CD4-positive, alpha-beta T cell (primary cell): ENCODE data around the gene MRPL21. TPM values are rescaled to one million over a fixed set of nuclear protein-coding genes. Genes with fewer than 3 reads are reported as not detected.

ENCODE experiments used
- ATAC-seq: fragments of 200-7000 bp; cut with Tn5 transposase; one replicate; pipeline ENCODE4 v1.10.0; 2022; ENCODE audit warnings: mild to moderate bottlenecking; ENCODE audit not compliant: poor library complexity
- CTCF ChIA-PET: fragments of 350-600 bp; sonication (Branson Sonifier 250); formaldehyde crosslinking; loops from one replicate; lab custom pipeline; 2021; ENCODE audit warnings: antibody characterized with exemption, inconsistent platforms; lab: Charles Lee
- POLR2A ChIA-PET: fragments of 350-600 bp; sonication (Branson Sonifier 250); formaldehyde crosslinking; loops from one replicate; lab custom pipeline; 2021; ENCODE audit warnings: antibody characterized with exemption, inconsistent platforms; lab: Charles Lee
- DNase-seq, 14 experiments: peaks; one replicate each; pipeline ENCODE4 v3.0.0-alpha.2; 2013 to 2020; ENCODE audit warnings: mixed read lengths in 2 of 14
- H3K27ac ChIP-seq, 2 donors: one replicate each; pipeline versions ENCODE4 v1.5.1 to v1.7.0; 2013; ENCODE audit warnings: low read length in 2 of 2, low read depth in 1 of 2, mild to moderate bottlenecking in 1 of 2
- H3K27me3 ChIP-seq, 2 experiments: 1 replicate in 1 of 2; 2 replicates in 1 of 2; pipeline versions ENCODE4 v1.6.1 to v1.7.0; 2013; ENCODE audit warnings: low read length in 2 of 2, control low read depth in 1 of 2, mild to moderate bottlenecking in 1 of 2, moderate library complexity in 1 of 2; ENCODE audit not compliant: insufficient read depth in 2 of 2, control insufficient read depth in 1 of 2
- H3K36me3 ChIP-seq: one replicate; pipeline ENCODE4 v1.6.1; 2013; ENCODE audit warnings: low read length, control low read depth; ENCODE audit not compliant: insufficient read depth
- H3K4me1 ChIP-seq: one replicate; pipeline ENCODE4 v1.6.1; 2013; ENCODE audit warnings: low read length, control low read depth; ENCODE audit not compliant: insufficient read depth
- H3K4me3 ChIP-seq: one replicate; pipeline ENCODE4 v1.5.1; 2013; ENCODE audit warnings: mild to moderate bottlenecking, low read length, moderate library complexity
- H3K9me3 ChIP-seq, 2 experiments: 1 replicate in 1 of 2; 2 replicates in 1 of 2; pipeline versions ENCODE4 v1.6.1 to v1.7.0; 2013; ENCODE audit warnings: low read length in 2 of 2, mild to moderate bottlenecking in 2 of 2, control low read depth in 1 of 2, moderate library complexity in 1 of 2; ENCODE audit not compliant: control insufficient read depth in 1 of 2, insufficient read depth in 1 of 2
- H3K27ac Mint-ChIP-seq: one replicate; pipeline ENCODE4 v1.8.0; 2020; ENCODE audit warnings: mixed read lengths
- H3K27me3 Mint-ChIP-seq: one replicate; pipeline ENCODE4 v1.8.0; 2021; ENCODE audit warnings: mixed read lengths
- H3K36me3 Mint-ChIP-seq: one replicate; pipeline ENCODE4 v1.8.0; 2021; ENCODE audit warnings: low read depth, mixed read lengths
- H3K4me1 Mint-ChIP-seq: one replicate; pipeline ENCODE4 v1.8.0; 2021; ENCODE audit warnings: low read depth, mixed read lengths
- H3K4me3 Mint-ChIP-seq: one replicate; pipeline ENCODE4 v1.8.0; 2020; ENCODE audit warnings: mild to moderate bottlenecking, mixed read lengths
- H3K9me3 Mint-ChIP-seq: one replicate; pipeline ENCODE4 v1.8.0; 2020; ENCODE audit warnings: mixed read lengths
- CTCF ChIP-seq: fragments of 200-600 bp; IDR thresholded peaks from one replicate; pipeline ENCODE4 v1.8.0; 2022; ENCODE audit warnings: antibody characterized with exemption, mild to moderate bottlenecking
- intact Hi-C, 2 experiments: fragments of 100-400 bp; cut with DNase I in 1 of 2; cut with micrococcal nuclease in 1 of 2; formaldehyde crosslinking; loops; one replicate each; pipeline versions ENCODE4 v1.15.1 to v1.9.0; 2023 to 2025; cut with DNase I, micrococcal nuclease
- total RNA-seq, 174 experiments: library from RNA in 2 of 174; stranded (reverse) in 2 of 174; gene quantifications; one replicate each; pipeline ENCODE4 v1.2.3 and lab custom pipeline; 2021 to 2026

The MRPL21 gene
- total RNA-seq, 2 experiments from 2014 or later, result 47.5 to 48.0 TPM

GRCh38 chr11:68880851-68881250, 22.8 kb downstream of the MRPL21 start:
- no peaks in the 10 kb centered on the region for H3K27me3 ChIP-seq
- no peak overlapping the region for H3K4me3 Mint-ChIP-seq
- no peaks in the 10 kb centered on the region for H3K36me3 ChIP-seq
- no peaks in the 10 kb centered on the region for H3K27me3 Mint-ChIP-seq
- H3K27ac ChIP-seq, result no peak overlapping the region
- no peaks in the 10 kb centered on the region for H3K4me1 ChIP-seq
- CTCF ChIA-PET, result no interaction called here
- no peaks in the 10 kb centered on the region for H3K9me3 ChIP-seq
- intact Hi-C loops, result no loop called here
- no peaks in the 10 kb centered on the region for H3K9me3 Mint-ChIP-seq
- no peak overlapping the region for H3K27ac Mint-ChIP-seq
- no peaks in the 10 kb centered on the region for H3K4me1 Mint-ChIP-seq
- no peak overlapping the region for H3K4me3 ChIP-seq
- DNase-seq (no peak), ATAC-seq (no peak)
- no peak for TF ChIP-seq CTCF
- peaks cover 7% of the 10 kb centered on the region for H3K36me3 Mint-ChIP-seq
- POLR2A ChIA-PET, result no interaction called here

GRCh38 chr11:68878022-68878421, 25.6 kb downstream of the MRPL21 start:
- peaks cover 4% of the 10 kb centered on the region for H3K36me3 Mint-ChIP-seq
- Histone ChIP-seq H3K27ac (no peak overlapping the region), H3K9me3 (no peaks in the 10 kb centered on the region), H3K36me3 (no peaks in the 10 kb centered on the region), H3K4me1 (no peaks in the 10 kb centered on the region), H3K27me3 (no peaks in the 10 kb centered on the region), H3K4me3 (no peak overlapping the region)
- POLR2A ChIA-PET, result no interaction called here
- ATAC-seq (no peak), DNase-seq (no peak)
- no peaks in the 10 kb centered on the region for H3K9me3 Mint-ChIP-seq
- no peak overlapping the region for H3K4me3 Mint-ChIP-seq
- TF ChIP-seq CTCF, result no peak
- H3K4me1 Mint-ChIP-seq, result no peaks in the 10 kb centered on the region
- CTCF ChIA-PET, result no interaction called here
- intact Hi-C loops, result no loop called here
- no peak overlapping the region for H3K27ac Mint-ChIP-seq
- no peaks in the 10 kb centered on the region for H3K27me3 Mint-ChIP-seq

DNA sequence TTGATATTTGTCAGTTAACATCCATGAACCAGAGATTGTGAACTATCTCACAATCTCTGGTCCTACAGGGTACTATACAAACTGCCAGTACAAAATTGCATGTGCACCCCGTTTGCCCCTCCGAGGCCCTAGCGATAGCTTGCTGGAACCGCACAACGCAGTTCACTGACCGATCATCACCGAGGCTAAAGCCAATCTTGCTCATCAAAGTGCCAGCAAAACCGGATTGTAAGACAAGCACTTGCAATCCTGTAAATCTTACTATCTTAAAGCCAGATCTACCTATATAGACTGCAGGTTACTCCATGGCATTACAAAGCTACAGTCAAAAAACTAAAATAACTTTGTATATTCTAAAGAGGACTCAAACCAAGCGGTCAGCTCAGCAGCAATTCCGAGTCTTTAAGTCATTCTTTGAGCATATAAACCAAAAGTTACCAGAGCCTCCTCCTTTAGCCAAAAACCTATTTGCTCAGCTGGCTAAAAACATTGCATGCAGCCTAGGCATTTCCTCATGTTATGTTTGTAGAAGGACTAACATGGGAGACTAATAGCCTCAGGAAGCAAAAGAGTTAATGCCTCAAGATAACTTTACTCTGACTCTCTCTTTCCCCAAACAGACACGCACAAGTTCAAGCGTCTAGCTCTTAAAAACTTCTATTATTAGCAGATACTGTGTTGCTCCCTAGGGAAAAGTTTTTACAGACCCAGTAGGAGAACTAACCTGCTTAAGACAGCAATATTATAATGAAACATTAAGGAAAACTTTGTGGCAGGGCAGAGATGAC, 31.2 kb downstream of the MRPL21 start:
- TF ChIP-seq CTCF, result no peak
- Histone ChIP-seq H3K4me3 (no peak overlapping the region), H3K9me3 (no peaks in the 10 kb centered on the region), H3K27me3 (peaks cover 0 to 11% of the 10 kb centered on the region in 2 experiments), H3K27ac (no peak overlapping the region), H3K36me3 (no peaks in the 10 kb centered on the region), H3K4me1 (peaks cover 8% of the 10 kb centered on the region)
- no peak for DNase-seq
- Mint-ChIP-seq H3K4me3 (no peak overlapping the region), H3K27ac (no peak overlapping the region), H3K4me1 (peaks cover 19% of the 10 kb centered on the region), H3K9me3 (no peaks in the 10 kb centered on the region), H3K27me3 (peaks cover 31% of the 10 kb centered on the region), H3K36me3 (no peaks in the 10 kb centered on the region)
- ChIA-PET POLR2A (no interaction called here), CTCF (no interaction called here)
- ATAC-seq, result no peak
- intact Hi-C loops, result no loop called here
